ENCODE data around the gene MGAT1.

MGAT1 gene

DNA sequence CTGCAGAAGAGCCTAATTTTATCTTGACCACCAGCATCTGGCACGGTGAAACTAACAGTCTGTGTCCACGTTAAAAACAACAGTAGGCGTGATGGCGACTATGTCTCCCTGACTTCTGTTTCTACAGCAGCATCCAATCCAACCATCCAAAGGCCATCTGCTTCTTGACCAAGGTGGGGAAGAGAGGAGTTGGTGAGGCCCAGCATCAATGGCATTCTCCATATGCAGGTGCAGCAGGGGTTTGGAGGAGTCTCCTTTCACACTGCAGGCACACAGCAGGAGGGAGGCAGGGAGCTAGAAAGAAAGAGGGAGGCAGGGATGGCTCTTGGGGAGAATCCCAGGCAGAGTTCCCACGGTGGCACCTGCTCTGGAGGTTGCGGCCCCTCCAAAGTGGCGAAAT lies 27.0 kb downstream of the MGAT1 start:
- no peak for ATAC-seq

DNA sequence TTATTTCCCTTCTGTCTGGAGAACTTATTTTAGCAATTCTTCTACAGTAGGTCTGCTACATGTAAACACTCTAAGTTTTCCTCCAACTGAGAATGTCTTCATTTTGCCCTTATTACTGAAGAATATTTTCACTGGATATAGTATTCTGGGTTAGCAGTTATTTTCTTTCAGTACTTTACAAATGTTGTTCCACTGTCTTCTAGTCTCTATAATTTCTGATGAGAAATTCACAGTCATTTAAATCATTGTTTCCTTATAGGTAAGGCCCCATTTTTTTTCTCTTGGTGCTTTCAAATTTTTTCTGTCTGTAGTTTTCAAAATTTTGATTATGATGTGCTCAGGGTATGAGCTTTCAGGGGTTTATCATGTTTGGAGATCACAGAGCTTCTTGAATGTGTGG lies 30.8 kb downstream of the MGAT1 start:
- TF ChIP-seq ZFP3 (CRISPR knock-in tag; IDR thresholded peaks at IDR 0.05) (no peak), ZNF70 (CRISPR knock-in tag; IDR thresholded peaks at IDR 0.05) (no peak), ZNF8 (CRISPR knock-in tag; IDR thresholded peaks at IDR 0.05) (no peak), ZFP30 (CRISPR knock-in tag; IDR thresholded peaks at IDR 0.05) (no peak), SNAI2 (CRISPR knock-in tag; IDR thresholded peaks at IDR 0.05) (no peak), TCF4 (CRISPR knock-in tag; IDR thresholded peaks at IDR 0.05; ENCODE audit: borderline replicate concordance) (no peak), RARB (CRISPR knock-in tag; IDR thresholded peaks at IDR 0.05) (no peak), CSDC2 (CRISPR knock-in tag; IDR thresholded peaks at IDR 0.05) (no peak), PPARA (CRISPR knock-in tag; IDR thresholded peaks at IDR 0.05; ENCODE audit: borderline replicate concordance) (no peak), OSR1 (CRISPR knock-in tag; IDR thresholded peaks at IDR 0.05) (no peak), ZC3H10 (CRISPR knock-in tag; IDR thresholded peaks at IDR 0.05) (no peak), TOX (CRISPR knock-in tag; IDR thresholded peaks at IDR 0.05; ENCODE audit: borderline replicate concordance) (no peak), BACH2 (CRISPR knock-in tag; IDR thresholded peaks at IDR 0.05; ENCODE audit: borderline replicate concordance) (no peak), ARNTL (CRISPR knock-in tag; IDR thresholded peaks at IDR 0.05; ENCODE audit: borderline replicate concordance, low read depth) (no peak), ISL1 (CRISPR knock-in tag; IDR thresholded peaks at IDR 0.05) (no peak)
- TF ChIP-seq, protein P1, sequence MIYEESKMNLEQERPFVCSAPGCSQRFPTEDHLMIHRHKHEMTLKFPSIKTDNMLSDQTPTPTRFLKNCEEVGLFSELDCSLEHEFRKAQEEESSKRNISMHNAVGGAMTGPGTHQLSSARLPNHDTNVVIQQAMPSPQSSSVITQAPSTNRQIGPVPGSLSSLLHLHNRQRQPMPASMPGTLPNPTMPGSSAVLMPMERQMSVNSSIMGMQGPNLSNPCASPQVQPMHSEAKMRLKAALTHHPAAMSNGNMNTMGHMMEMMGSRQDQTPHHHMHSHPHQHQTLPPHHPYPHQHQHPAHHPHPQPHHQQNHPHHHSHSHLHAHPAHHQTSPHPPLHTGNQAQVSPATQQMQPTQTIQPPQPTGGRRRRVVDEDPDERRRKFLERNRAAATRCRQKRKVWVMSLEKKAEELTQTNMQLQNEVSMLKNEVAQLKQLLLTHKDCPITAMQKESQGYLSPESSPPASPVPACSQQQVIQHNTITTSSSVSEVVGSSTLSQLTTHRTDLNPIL (CRISPR knock-in tag; IDR thresholded peaks at IDR 0.05; ENCODE audit: low read depth), result no peak
- TF ChIP-seq, protein P2, sequence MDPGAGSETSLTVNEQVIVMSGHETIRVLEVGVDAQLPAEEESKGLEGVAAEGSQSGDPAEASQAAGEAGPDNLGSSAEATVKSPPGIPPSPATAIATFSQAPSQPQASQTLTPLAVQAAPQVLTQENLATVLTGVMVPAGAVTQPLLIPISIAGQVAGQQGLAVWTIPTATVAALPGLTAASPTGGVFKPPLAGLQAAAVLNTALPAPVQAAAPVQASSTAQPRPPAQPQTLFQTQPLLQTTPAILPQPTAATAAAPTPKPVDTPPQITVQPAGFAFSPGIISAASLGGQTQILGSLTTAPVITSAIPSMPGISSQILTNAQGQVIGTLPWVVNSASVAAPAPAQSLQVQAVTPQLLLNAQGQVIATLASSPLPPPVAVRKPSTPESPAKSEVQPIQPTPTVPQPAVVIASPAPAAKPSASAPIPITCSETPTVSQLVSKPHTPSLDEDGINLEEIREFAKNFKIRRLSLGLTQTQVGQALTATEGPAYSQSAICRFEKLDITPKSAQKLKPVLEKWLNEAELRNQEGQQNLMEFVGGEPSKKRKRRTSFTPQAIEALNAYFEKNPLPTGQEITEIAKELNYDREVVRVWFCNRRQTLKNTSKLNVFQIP (CRISPR knock-in tag; IDR thresholded peaks at IDR 0.05; ENCODE audit: borderline replicate concordance, low read depth), result no peak
- TF ChIP-seq, protein P3, sequence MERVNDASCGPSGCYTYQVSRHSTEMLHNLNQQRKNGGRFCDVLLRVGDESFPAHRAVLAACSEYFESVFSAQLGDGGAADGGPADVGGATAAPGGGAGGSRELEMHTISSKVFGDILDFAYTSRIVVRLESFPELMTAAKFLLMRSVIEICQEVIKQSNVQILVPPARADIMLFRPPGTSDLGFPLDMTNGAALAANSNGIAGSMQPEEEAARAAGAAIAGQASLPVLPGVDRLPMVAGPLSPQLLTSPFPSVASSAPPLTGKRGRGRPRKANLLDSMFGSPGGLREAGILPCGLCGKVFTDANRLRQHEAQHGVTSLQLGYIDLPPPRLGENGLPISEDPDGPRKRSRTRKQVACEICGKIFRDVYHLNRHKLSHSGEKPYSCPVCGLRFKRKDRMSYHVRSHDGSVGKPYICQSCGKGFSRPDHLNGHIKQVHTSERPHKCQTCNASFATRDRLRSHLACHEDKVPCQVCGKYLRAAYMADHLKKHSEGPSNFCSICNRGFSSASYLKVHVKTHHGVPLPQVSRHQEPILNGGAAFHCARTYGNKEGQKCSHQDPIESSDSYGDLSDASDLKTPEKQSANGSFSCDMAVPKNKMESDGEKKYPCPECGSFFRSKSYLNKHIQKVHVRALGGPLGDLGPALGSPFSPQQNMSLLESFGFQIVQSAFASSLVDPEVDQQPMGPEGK (CRISPR knock-in tag; IDR thresholded peaks at IDR 0.05; ENCODE audit: borderline replicate concordance), result no peak
- TF ChIP-seq, protein P4, sequence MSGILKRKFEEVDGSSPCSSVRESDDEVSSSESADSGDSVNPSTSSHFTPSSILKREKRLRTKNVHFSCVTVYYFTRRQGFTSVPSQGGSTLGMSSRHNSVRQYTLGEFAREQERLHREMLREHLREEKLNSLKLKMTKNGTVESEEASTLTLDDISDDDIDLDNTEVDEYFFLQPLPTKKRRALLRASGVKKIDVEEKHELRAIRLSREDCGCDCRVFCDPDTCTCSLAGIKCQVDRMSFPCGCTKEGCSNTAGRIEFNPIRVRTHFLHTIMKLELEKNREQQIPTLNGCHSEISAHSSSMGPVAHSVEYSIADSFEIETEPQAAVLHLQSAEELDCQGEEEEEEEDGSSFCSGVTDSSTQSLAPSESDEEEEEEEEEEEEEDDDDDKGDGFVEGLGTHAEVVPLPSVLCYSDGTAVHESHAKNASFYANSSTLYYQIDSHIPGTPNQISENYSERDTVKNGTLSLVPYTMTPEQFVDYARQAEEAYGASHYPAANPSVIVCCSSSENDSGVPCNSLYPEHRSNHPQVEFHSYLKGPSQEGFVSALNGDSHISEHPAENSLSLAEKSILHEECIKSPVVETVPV (CRISPR knock-in tag; IDR thresholded peaks at IDR 0.05), result no peak
- ATAC-seq, result no peak

More for the DNA sequence above, 27.0 kb downstream of the MGAT1 start:
- TF ChIP-seq RARB (CRISPR knock-in tag; IDR thresholded peaks at IDR 0.05) (no peak), GLIS3 (CRISPR knock-in tag; IDR thresholded peaks at IDR 0.05) (no peak), TOX (CRISPR knock-in tag; IDR thresholded peaks at IDR 0.05; ENCODE audit: borderline replicate concordance) (no peak), ZC3H10 (CRISPR knock-in tag; IDR thresholded peaks at IDR 0.05) (no peak), ZFP3 (CRISPR knock-in tag; IDR thresholded peaks at IDR 0.05) (no peak), ZNF565 (CRISPR knock-in tag; conservative IDR thresholded peaks at IDR 0.05; ENCODE audit: low read depth) (no peak), CSDC2 (CRISPR knock-in tag; IDR thresholded peaks at IDR 0.05) (no peak), ESRRG (CRISPR knock-in tag; IDR thresholded peaks at IDR 0.05) (no peak), ZFP30 (CRISPR knock-in tag; IDR thresholded peaks at IDR 0.05) (no peak), SNAI2 (CRISPR knock-in tag; IDR thresholded peaks at IDR 0.05) (no peak)
- TF ChIP-seq, protein P1 (CRISPR knock-in tag; IDR thresholded peaks at IDR 0.05; ENCODE audit: low read depth), result no peak
- TF ChIP-seq, protein P2 (CRISPR knock-in tag; IDR thresholded peaks at IDR 0.05; ENCODE audit: borderline replicate concordance, low read depth), result no peak
- TF ChIP-seq, protein P4 (CRISPR knock-in tag; IDR thresholded peaks at IDR 0.05), result no peak
